A673 (cell line): ENCODE measurements around the gene NTN1. TPM values are rescaled to one million over a fixed set of nuclear protein-coding genes. Genes with fewer than 3 reads are reported as not detected.

ENCODE experiments used
- BruUV-seq: library from RNA; stranded (reverse); fragments of 400-500 nt; replicated peaks from 2 replicates; lab custom pipeline; 2021; lab: Mats Ljungman, UMichigan
- CTCF ChIA-PET: fragments of 300-600 bp; sonication (Branson Sonifier 250); formaldehyde crosslinking; loops from one replicate; lab custom pipeline; 2022; ENCODE audit warnings: antibody characterized with exemption; lab: Charles Lee
- POLR2A ChIA-PET: fragments of 300-600 bp; sonication (Branson Sonifier 250); formaldehyde crosslinking; loops from one replicate; lab custom pipeline; 2022; ENCODE audit warnings: antibody characterized with exemption; ENCODE audit not compliant: low non-redundant PET; lab: Charles Lee
- DNase-seq: peaks from one replicate; pipeline ENCODE4 v3.0.0-alpha.2; 2015; ENCODE audit warnings: low spot score
- H3K27ac ChIP-seq: fragments of 200-600 bp; sonication (generic); 2 replicates; pipeline ENCODE4 v1.5.1; 2016; ENCODE audit warnings: mixed run types, low read depth, mild to moderate bottlenecking, mixed read lengths, antibody characterized with exemption, low read length; ENCODE audit not compliant: poor library complexity, severe bottlenecking
- H3K27me3 ChIP-seq: fragments of 200-600 bp; sonication (generic); replicated peaks from 2 replicates; pipeline ENCODE4 v1.6.1; 2017; ENCODE audit warnings: mixed run types, low read depth, mild to moderate bottlenecking, mixed read lengths, antibody characterized with exemption, low read length; ENCODE audit not compliant: insufficient read depth, poor library complexity
- H3K36me3 ChIP-seq: fragments of 200-600 bp; sonication (generic); 2 replicates; pipeline ENCODE4 v1.6.1; 2016; ENCODE audit warnings: mixed run types, mild to moderate bottlenecking, mixed read lengths, antibody characterized with exemption, low read length; ENCODE audit not compliant: insufficient read depth, poor library complexity, severe bottlenecking
- H3K4me1 ChIP-seq: fragments of 200-600 bp; sonication (generic); 2 replicates; pipeline ENCODE4 v1.6.1; 2017; ENCODE audit warnings: mixed run types, mild to moderate bottlenecking, mixed read lengths, antibody characterized with exemption, low read length; ENCODE audit not compliant: insufficient read depth, poor library complexity, severe bottlenecking
- H3K4me3 ChIP-seq: fragments of 200-600 bp; sonication (generic); 2 replicates; pipeline ENCODE4 v1.5.1; 2016; ENCODE audit warnings: low read depth, mixed run types, mild to moderate bottlenecking, mixed read lengths, low read length; ENCODE audit not compliant: poor library complexity, severe bottlenecking
- H3K9me3 ChIP-seq: fragments of 200-600 bp; sonication (generic); 2 replicates; pipeline ENCODE4 v1.6.1; 2016; ENCODE audit warnings: mixed run types, low read depth, mild to moderate bottlenecking, mixed read lengths, antibody characterized with exemption, low read length; ENCODE audit not compliant: poor library complexity, severe bottlenecking
- EZH2 ChIP-seq: fragments of 200-600 bp; sonication (generic); IDR thresholded peaks from 2 replicates; pipeline ENCODE4 v1.6.1; 2017; ENCODE audit warnings: borderline replicate concordance, low read depth, mild to moderate bottlenecking, mixed read lengths, antibody characterized with exemption, low read length; ENCODE audit not compliant: poor library complexity, severe bottlenecking
- intact Hi-C: fragments of 100-400 bp; cut with micrococcal nuclease; formaldehyde crosslinking; loops from one replicate; pipeline ENCODE4 v1.10.0; 2022; ENCODE audit not compliant: unreplicated experiment
- total RNA-seq: library from RNA; stranded (reverse); gene quantifications from 2 replicates; pipeline ENCODE4 v1.2.3, GENCODE V29; 2021
- TF ChIP-seq, protein P1 (sequence below): fragments of 300-800, 200-600 bp; sonication (generic); conservative IDR thresholded peaks from 2 replicates; pipeline ENCODE4 v1.5.1; 2017; ENCODE audit warnings: low read depth, mild to moderate bottlenecking, antibody characterized with exemption, low read length, moderate library complexity, mixed read lengths

NTN1 gene
- total RNA-seq, 1 experiment from 2014 or later, result 4.3 TPM

GRCh38 chr17:9204637-9205329 lies 183.5 kb downstream of the NTN1 start:
- Histone ChIP-seq H3K4me1 (no peaks in the 10 kb centered on the region), H3K27ac (no peak overlapping the region), H3K4me3 (no peak overlapping the region), H3K27me3 (no peaks in the 10 kb centered on the region), H3K36me3 (no peaks in the 10 kb centered on the region), H3K9me3 (no peaks in the 10 kb centered on the region)
- CTCF ChIA-PET, result no interaction called here
- POLR2A ChIA-PET, result no interaction called here
- no peak for DNase-seq
- intact Hi-C loops, result no loop called here
- TF ChIP-seq EZH2, result no peak
- TF ChIP-seq, protein P1, sequence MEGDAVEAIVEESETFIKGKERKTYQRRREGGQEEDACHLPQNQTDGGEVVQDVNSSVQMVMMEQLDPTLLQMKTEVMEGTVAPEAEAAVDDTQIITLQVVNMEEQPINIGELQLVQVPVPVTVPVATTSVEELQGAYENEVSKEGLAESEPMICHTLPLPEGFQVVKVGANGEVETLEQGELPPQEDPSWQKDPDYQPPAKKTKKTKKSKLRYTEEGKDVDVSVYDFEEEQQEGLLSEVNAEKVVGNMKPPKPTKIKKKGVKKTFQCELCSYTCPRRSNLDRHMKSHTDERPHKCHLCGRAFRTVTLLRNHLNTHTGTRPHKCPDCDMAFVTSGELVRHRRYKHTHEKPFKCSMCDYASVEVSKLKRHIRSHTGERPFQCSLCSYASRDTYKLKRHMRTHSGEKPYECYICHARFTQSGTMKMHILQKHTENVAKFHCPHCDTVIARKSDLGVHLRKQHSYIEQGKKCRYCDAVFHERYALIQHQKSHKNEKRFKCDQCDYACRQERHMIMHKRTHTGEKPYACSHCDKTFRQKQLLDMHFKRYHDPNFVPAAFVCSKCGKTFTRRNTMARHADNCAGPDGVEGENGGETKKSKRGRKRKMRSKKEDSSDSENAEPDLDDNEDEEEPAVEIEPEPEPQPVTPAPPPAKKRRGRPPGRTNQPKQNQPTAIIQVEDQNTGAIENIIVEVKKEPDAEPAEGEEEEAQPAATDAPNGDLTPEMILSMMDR, result no peak
- no TSS peak for BruUV-seq

- Histone ChIP-seq H3K4me1 (peaks cover 2% of the 10 kb centered on the region), H3K27ac (no peak overlapping the region), H3K36me3 (no peaks in the 10 kb centered on the region), H3K9me3 (no peaks in the 10 kb centered on the region), H3K27me3 (no peaks in the 10 kb centered on the region), H3K4me3 (no peak overlapping the region)
- ChIA-PET CTCF (no interaction called here), POLR2A (no interaction called here)
- intact Hi-C loops, result no loop called here
- no TSS peak for BruUV-seq
- no peak for DNase-seq
- TF ChIP-seq, protein P1, result no peak
- TF ChIP-seq EZH2, result no peak
These were observed 184.5 kb downstream of the NTN1 start for GRCh38 chr17:9205520-9206409.

DNA sequence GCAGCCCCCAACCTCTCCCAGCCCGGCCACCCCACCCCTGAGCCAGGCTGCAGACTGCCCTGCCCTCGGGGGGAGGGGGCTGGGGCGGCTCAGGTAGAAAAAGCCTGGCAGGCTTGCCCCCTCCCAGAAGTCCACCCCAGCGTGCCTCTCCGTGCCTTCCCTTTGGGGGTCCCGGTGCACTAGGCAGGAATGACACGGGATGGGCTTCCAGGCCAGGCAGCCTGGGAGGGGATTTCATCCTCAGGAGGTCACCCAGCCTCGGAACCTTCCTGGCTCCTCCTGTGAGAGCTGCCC lies 185.0 kb downstream of the NTN1 start:
- intact Hi-C loops, result no loop called here
- Histone ChIP-seq H3K27ac (no peak overlapping the region), H3K9me3 (no peaks in the 10 kb centered on the region), H3K4me3 (no peak overlapping the region), H3K27me3 (no peaks in the 10 kb centered on the region), H3K4me1 (peaks cover 8% of the 10 kb centered on the region), H3K36me3 (no peaks in the 10 kb centered on the region)
- POLR2A ChIA-PET, result no interaction called here
- TF ChIP-seq, protein P1, result no peak
- no peak for TF ChIP-seq EZH2
- no TSS peak for BruUV-seq
- DNase-seq, result no peak
- CTCF ChIA-PET, result no interaction called here
